Measurements from ENCODE around the gene NEURL2. TPM values are rescaled to one million over a fixed set of nuclear protein-coding genes. Genes with fewer than 3 reads are reported as not detected.
A peak's percentile ranks its signal among the peaks of the same experiment; 100 is the strongest.

NEURL2 gene
- total and polyA plus RNA-seq, 4 donors, result 2.4 to 7.0 (median 5.0) TPM

DNA sequence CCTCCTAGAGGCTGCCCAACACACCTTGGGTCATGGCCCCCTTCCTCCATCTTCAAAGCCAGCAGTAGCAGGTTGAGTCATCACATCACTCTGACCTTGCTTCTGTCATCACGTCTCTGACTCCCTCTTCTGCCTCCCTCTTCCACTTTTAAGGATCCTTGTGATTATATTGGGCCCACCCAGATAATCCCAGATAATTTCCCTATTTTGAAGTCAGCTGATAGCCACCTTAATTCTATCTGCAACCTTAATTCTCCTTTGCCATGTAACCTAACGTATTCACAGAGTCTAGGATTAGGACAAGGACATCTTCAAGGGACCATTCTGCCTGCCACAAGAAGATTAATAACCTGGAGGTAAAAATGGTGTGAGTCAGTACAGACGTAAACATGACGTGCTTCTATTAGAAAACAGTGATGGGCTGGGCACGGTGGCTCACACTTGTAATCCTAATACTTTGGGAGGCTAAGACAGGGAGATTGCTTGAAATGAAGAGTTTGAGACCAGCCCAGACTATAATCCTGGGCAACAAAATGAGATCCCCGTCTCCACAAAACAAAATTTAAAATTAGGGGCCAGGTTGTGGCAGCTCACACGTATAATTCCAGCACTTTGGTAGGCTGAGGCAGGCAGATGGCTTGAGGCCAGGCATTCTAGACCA is 30.3 kb downstream of the NEURL2 start:
- no peaks in the 10 kb centered on the region for H3K27me3 ChIP-seq (ENCODE audit: control insufficient read depth, insufficient read depth, low read length)
- H3K4me1 ChIP-seq (ENCODE audit: control insufficient read depth, insufficient read depth, low read length), result peaks cover 25% of the 10 kb centered on the region
- H3K27ac ChIP-seq (ENCODE audit: low read depth, low read length), result no peak overlapping the region
- H3K4me3 ChIP-seq (ENCODE audit: low read depth, low read length), result no peak overlapping the region
- 83% methylated on average over 4 of the region's 7 CpGs for WGBS (ENCODE audit: insufficient coverage)
- peak in 1 of 6 donors; percentile 35 for DNase-seq (ENCODE audit: low read depth in 4 of 6, low spot score in 6 of 6)
- no peaks in the 10 kb centered on the region for H3K9me3 ChIP-seq (ENCODE audit: control insufficient read depth, insufficient read depth, low read length)
- H3K36me3 ChIP-seq (ENCODE audit: control insufficient read depth, insufficient read depth, low read length), result peaks cover 2% of the 10 kb centered on the region

DNA sequence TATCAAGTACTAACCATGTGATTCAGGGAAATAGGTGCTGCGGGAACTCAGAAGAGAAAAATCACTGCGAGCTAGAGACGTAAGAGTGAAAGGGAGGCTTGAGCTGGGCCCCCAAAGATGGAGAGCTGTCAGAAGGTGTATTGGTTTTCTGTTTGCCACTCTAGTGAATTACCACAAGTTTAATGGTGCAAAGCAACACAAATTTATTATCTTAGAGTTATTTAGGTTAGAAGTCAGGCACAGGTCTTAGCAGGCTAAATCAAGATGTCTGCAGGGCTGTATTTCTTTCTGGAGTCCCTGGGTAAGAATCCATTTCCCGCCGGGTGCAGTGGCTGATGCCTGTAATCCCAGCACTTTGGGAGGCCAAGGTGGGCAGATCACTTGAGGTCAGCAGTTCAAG is 31.1 kb downstream of the NEURL2 start:
- peaks cover 31% of the 10 kb centered on the region for H3K4me1 ChIP-seq (ENCODE audit: control insufficient read depth, insufficient read depth, low read length)
- peaks cover 4% of the 10 kb centered on the region for H3K36me3 ChIP-seq (ENCODE audit: control insufficient read depth, insufficient read depth, low read length)
- no peak overlapping the region for H3K4me3 ChIP-seq (ENCODE audit: low read depth, low read length)
- no peaks in the 10 kb centered on the region for H3K9me3 ChIP-seq (ENCODE audit: control insufficient read depth, insufficient read depth, low read length)
- DNase-seq (ENCODE audit: low read depth in 4 of 6, low spot score in 6 of 6), result no peak
- WGBS (ENCODE audit: insufficient coverage), result 85% methylated on average over 5 of the region's 5 CpGs
- H3K27ac ChIP-seq (ENCODE audit: low read depth, low read length), result no peak overlapping the region
- no peaks in the 10 kb centered on the region for H3K27me3 ChIP-seq (ENCODE audit: control insufficient read depth, insufficient read depth, low read length)

DNA sequence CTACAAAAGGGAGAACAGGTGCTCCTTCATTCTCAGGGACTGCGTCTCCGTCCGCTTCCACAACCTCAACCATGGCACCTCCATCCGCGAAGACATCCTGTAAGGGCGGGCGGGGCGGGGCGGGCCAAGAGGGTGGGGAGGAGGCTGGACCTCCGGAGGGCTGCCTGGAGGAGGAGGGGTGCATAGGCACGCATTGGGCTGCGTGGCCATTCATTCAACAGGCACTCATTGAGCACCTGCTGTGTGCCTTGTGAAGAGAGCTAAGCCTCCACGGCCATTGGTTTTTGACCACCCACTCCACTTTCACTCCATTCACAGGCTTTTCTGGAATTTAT is 33.2 kb downstream of the NEURL2 start:
- Histone ChIP-seq H3K27ac (ENCODE audit: low read depth, low read length) (peak overlapping the region; percentile 79), H3K27me3 (ENCODE audit: control insufficient read depth, insufficient read depth, low read length) (no peaks in the 10 kb centered on the region), H3K4me1 (ENCODE audit: control insufficient read depth, insufficient read depth, low read length) (peaks cover 35% of the 10 kb centered on the region), H3K4me3 (ENCODE audit: low read depth, low read length) (peak overlapping the region; percentile 84), H3K9me3 (ENCODE audit: control insufficient read depth, insufficient read depth, low read length) (no peaks in the 10 kb centered on the region), H3K36me3 (ENCODE audit: control insufficient read depth, insufficient read depth, low read length) (peaks cover 16% of the 10 kb centered on the region)
- WGBS (ENCODE audit: insufficient coverage), result 0% methylated on average over 1 of the region's 13 CpGs
- DNase-seq (ENCODE audit: low read depth in 4 of 6, low spot score in 6 of 6), result no peak

DNA sequence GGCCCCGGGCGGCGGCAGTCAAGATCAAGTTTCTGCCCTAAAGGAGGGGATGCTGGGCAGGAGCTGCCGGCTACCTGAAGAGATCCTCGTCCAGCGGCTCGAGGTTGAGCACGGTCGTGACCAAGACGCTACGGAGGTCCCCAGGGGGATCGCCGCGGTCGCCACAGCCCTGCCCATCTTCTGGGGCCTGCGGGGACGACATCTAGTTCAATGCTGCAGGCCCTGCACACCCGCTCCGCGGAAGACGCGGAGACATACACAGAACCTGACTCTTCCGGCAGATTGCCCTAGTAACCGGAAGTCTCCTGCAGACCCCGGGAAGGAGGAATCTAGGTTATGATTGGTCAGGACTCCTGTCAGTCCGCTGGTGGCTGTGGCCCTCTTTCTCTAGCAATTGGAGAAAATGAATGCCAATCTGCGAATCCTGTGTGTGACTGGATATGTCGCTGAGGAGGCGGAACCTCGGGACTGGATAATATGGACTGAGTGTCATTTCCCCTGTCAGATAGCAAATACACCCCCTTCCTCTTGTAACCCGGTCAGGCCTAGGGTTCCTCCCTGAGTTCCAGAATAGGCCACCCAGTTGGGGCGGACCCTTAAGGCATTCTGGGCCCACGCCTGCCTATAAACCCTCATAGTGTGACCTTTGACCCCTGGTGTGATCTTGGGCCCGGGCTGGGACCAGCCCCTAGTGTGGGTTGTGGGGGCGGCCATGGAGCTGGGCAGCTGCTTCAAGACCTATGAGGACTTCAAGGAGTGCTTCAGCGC is 33.7 kb downstream of the NEURL2 start, which contains the start of the genes ACOT8 and ZSWIM3:
ACOT8 (minus strand) TSS at position 279 of the 768 bp plus-strand sequence; CDS start at position 202, 77 bp downstream.
ZSWIM3 (plus strand) TSS at position 501 of the 768 bp plus-strand sequence; CDS start at position 713, 212 bp downstream.
- H3K27me3 ChIP-seq (ENCODE audit: control insufficient read depth, insufficient read depth, low read length), result no peaks in the 10 kb centered on the region
- H3K9me3 ChIP-seq (ENCODE audit: control insufficient read depth, insufficient read depth, low read length), result no peaks in the 10 kb centered on the region
- H3K27ac ChIP-seq (ENCODE audit: low read depth, low read length), result peak within 1 kb of the TSS; percentile 79
- peaks cover 35% of the 10 kb centered on the region for H3K4me1 ChIP-seq (ENCODE audit: control insufficient read depth, insufficient read depth, low read length)
- WGBS (ENCODE audit: insufficient coverage), result 0% methylated on average over 31 of the region's 36 CpGs
- H3K4me3 ChIP-seq (ENCODE audit: low read depth, low read length), result peak within 1 kb of the TSS; percentile 84
- peaks cover 16% of the 10 kb centered on the region for H3K36me3 ChIP-seq (ENCODE audit: control insufficient read depth, insufficient read depth, low read length)
- peak; percentile 100 for DNase-seq (ENCODE audit: low read depth in 4 of 6, low spot score in 6 of 6)

DNA sequence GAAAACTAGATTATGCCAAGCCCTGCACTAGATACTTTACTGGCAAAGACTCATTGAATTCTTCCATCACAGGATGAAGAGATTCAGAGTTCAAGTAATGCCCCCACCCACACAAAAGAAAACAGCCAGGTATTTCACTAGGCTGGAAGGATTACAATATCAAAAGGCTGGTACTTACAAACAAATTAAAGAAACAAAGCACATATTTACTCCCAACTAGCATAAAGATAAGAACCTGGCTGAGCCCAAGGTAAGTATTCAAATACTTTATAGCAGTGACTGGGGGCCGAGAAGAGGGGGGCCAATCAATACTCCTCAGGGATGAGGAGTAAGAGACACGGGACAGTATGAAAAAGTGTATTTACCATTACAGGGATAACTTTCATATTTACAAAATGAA is 37.5 kb downstream of the NEURL2 start:
- Histone ChIP-seq H3K36me3 (ENCODE audit: control insufficient read depth, insufficient read depth, low read length) (peaks cover 36% of the 10 kb centered on the region), H3K4me1 (ENCODE audit: control insufficient read depth, insufficient read depth, low read length) (peaks cover 35% of the 10 kb centered on the region), H3K27me3 (ENCODE audit: control insufficient read depth, insufficient read depth, low read length) (no peaks in the 10 kb centered on the region), H3K9me3 (ENCODE audit: control insufficient read depth, insufficient read depth, low read length) (no peaks in the 10 kb centered on the region), H3K4me3 (ENCODE audit: low read depth, low read length) (no peak overlapping the region), H3K27ac (ENCODE audit: low read depth, low read length) (no peak overlapping the region)
- WGBS (ENCODE audit: insufficient coverage), result no CpG with 5 or more reads among the region's 2 CpGs
- no peak for DNase-seq (ENCODE audit: low read depth in 4 of 6, low spot score in 6 of 6)

DNA sequence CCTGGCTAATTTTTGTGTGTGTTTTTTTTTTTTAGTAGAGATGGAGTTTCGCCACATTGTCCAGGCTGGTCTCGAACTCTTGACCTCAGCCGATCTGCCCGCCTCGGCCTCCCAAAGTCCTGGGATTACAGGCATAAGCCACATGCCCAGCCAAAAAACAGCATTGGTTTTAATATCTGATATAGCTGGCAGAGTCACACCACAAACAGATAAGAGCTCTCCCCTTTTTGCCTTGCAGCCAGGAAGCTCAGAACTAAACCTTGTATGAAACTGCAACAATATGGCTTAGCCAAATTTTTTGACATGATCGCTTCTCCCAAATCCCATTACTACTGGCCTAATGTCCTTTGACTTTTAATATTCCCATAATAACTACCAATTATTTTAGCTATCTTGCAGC is 38.7 kb downstream of the NEURL2 start:
- 100% methylated on average over 4 of the region's 6 CpGs for WGBS (ENCODE audit: insufficient coverage)
- no peaks in the 10 kb centered on the region for H3K27me3 ChIP-seq (ENCODE audit: control insufficient read depth, insufficient read depth, low read length)
- H3K27ac ChIP-seq (ENCODE audit: low read depth, low read length), result no peak overlapping the region
- H3K4me1 ChIP-seq (ENCODE audit: control insufficient read depth, insufficient read depth, low read length), result peaks cover 24% of the 10 kb centered on the region
- no peaks in the 10 kb centered on the region for H3K9me3 ChIP-seq (ENCODE audit: control insufficient read depth, insufficient read depth, low read length)
- peaks cover 47% of the 10 kb centered on the region for H3K36me3 ChIP-seq (ENCODE audit: control insufficient read depth, insufficient read depth, low read length)
- H3K4me3 ChIP-seq (ENCODE audit: low read depth, low read length), result no peak overlapping the region
- DNase-seq (ENCODE audit: low read depth in 4 of 6, low spot score in 6 of 6), result no peak

DNA sequence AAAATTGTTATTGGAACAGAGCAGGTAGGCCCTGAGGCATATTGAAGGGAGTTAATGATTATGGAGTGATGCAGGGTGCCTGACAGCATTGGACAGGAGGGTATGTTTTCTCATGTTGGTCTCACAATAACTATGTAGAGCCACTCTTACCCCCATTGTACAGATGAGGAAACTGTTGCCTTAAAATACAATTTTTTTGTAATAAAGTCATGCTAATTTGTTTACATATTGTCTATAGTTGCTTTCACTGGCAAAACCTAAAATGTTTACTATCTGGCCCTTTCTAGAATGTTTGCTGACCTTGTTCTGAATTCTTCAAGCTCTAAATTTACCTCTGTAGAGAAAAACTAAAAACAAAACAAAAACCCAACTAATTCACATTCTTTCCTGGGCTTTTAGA is 39.5 kb downstream of the NEURL2 start:
- Histone ChIP-seq H3K27ac (ENCODE audit: low read depth, low read length) (no peak overlapping the region), H3K36me3 (ENCODE audit: control insufficient read depth, insufficient read depth, low read length) (peaks cover 53% of the 10 kb centered on the region), H3K4me1 (ENCODE audit: control insufficient read depth, insufficient read depth, low read length) (peaks cover 19% of the 10 kb centered on the region), H3K4me3 (ENCODE audit: low read depth, low read length) (no peak overlapping the region), H3K9me3 (ENCODE audit: control insufficient read depth, insufficient read depth, low read length) (no peaks in the 10 kb centered on the region), H3K27me3 (ENCODE audit: control insufficient read depth, insufficient read depth, low read length) (no peaks in the 10 kb centered on the region)
- DNase-seq (ENCODE audit: low read depth in 4 of 6, low spot score in 6 of 6), result no peak

DNA sequence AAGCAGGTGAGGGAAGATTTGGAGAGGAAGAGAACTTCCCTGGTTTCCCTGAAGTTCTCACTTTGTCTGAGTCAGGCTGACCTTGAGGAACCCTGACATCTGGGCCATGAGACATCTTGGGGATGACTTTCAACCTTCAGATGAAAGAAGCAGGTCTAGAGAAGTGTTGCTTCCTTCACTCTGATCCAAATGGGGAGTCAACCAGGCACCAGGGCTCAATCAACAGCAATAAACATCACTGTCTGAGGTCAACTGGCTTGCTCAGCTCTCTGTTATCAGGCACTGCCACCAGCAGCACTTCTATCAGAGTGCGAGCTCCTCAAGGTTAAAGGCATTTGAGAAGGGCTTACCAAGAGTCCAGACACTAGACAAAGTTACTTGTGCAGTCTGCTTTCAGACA is 40.1 kb downstream of the NEURL2 start:
- no peak overlapping the region for H3K4me3 ChIP-seq (ENCODE audit: low read depth, low read length)
- H3K27me3 ChIP-seq (ENCODE audit: control insufficient read depth, insufficient read depth, low read length), result no peaks in the 10 kb centered on the region
- H3K4me1 ChIP-seq (ENCODE audit: control insufficient read depth, insufficient read depth, low read length), result peaks cover 13% of the 10 kb centered on the region
- DNase-seq (ENCODE audit: low read depth in 4 of 6, low spot score in 6 of 6), result no peak
- no peak overlapping the region for H3K27ac ChIP-seq (ENCODE audit: low read depth, low read length)
- H3K9me3 ChIP-seq (ENCODE audit: control insufficient read depth, insufficient read depth, low read length), result no peaks in the 10 kb centered on the region
- H3K36me3 ChIP-seq (ENCODE audit: control insufficient read depth, insufficient read depth, low read length), result peaks cover 56% of the 10 kb centered on the region
- WGBS (ENCODE audit: insufficient coverage), result no CpG with 5 or more reads among the region's 1 CpG

DNA sequence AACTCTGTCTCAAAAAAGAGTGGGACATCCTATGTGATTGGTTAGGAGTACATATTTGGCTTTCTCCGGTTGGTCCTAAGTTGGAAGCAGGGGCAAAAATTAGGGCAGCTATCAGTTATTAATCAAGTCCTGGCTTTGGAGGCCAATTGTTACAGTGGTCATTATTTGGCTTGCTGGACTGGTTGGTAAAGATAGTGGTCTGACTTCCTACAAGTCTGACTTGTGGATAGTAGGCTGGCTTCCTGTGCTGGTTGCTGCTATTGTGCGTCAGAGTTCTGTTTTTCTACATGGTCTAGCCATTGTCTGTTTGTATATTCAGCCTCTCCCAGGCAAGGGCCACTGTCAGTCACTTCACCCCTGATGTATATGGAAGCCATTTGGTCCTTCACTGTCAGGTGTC is 40.8 kb downstream of the NEURL2 start:
- WGBS (ENCODE audit: insufficient coverage), result 100% methylated on average over 2 of the region's 2 CpGs
- DNase-seq (ENCODE audit: low read depth in 4 of 6, low spot score in 6 of 6), result no peak

More for the DNA sequence above, 40.8 kb downstream of the NEURL2 start:
- no peak overlapping the region for H3K27ac ChIP-seq (ENCODE audit: low read depth, low read length)
- no peaks in the 10 kb centered on the region for H3K9me3 ChIP-seq (ENCODE audit: control insufficient read depth, insufficient read depth, low read length)
- peaks cover 7% of the 10 kb centered on the region for H3K4me1 ChIP-seq (ENCODE audit: control insufficient read depth, insufficient read depth, low read length)
- H3K27me3 ChIP-seq (ENCODE audit: control insufficient read depth, insufficient read depth, low read length), result no peaks in the 10 kb centered on the region
- H3K36me3 ChIP-seq (ENCODE audit: control insufficient read depth, insufficient read depth, low read length), result peaks cover 63% of the 10 kb centered on the region
- no peak overlapping the region for H3K4me3 ChIP-seq (ENCODE audit: low read depth, low read length)
